Measurements from ENCODE around the gene CTCFL. TPM values are rescaled to one million over a fixed set of nuclear protein-coding genes. Genes with fewer than 3 reads are reported as not detected.

CTCFL gene
- total and polyA plus RNA-seq, 2 of the 8 experiments (the other 6 are each of a cell fraction or from before 2014, with no cell fraction given), result 0.30 to 0.80 TPM

- no peak for TF ChIP-seq ZNF274 (IDR thresholded peaks at IDR 0.05; ENCODE audit: borderline replicate concordance, extremely low read depth, low read length)
- no peak for TF ChIP-seq GTF2F1 (IDR thresholded peaks at IDR 0.05; ENCODE audit: borderline replicate concordance, low read depth, low read length)
Observed at GRCh38 chr20:57507477-57507876, 17.5 kb downstream of the CTCFL start (continued).

Data from H1 (cell line).